ENCODE measurements around the gene ZNF296. TPM values are rescaled to one million over a fixed set of nuclear protein-coding genes. Genes with fewer than 3 reads are reported as not detected.

ZNF296 gene
- total and polyA plus RNA-seq, 2 experiments from 2014 or later, result 1.2 TPM; not detected in 1

GRCh38 chr19:45092747-45093678, 16.7 kb upstream of the ZNF296 start, which contains the start of gene PPP1R37:
Gene PPP1R37, plus strand, starts transcription at chr19:45093179. Its CDS starts 147 bp downstream, at chr19:45093326.
- H3K9me3 ChIP-seq (ENCODE audit: low read depth), result no peaks in the 10 kb centered on the region
- peak within 1 kb of the TSS; percentile 55 for H2AFZ ChIP-seq
- H3K27ac ChIP-seq, result peak within 1 kb of the TSS; percentile 99
- H3K4me1 ChIP-seq (ENCODE audit: insufficient read depth), result peaks cover 22% of the 10 kb centered on the region
- TF ChIP-seq, protein P1, sequence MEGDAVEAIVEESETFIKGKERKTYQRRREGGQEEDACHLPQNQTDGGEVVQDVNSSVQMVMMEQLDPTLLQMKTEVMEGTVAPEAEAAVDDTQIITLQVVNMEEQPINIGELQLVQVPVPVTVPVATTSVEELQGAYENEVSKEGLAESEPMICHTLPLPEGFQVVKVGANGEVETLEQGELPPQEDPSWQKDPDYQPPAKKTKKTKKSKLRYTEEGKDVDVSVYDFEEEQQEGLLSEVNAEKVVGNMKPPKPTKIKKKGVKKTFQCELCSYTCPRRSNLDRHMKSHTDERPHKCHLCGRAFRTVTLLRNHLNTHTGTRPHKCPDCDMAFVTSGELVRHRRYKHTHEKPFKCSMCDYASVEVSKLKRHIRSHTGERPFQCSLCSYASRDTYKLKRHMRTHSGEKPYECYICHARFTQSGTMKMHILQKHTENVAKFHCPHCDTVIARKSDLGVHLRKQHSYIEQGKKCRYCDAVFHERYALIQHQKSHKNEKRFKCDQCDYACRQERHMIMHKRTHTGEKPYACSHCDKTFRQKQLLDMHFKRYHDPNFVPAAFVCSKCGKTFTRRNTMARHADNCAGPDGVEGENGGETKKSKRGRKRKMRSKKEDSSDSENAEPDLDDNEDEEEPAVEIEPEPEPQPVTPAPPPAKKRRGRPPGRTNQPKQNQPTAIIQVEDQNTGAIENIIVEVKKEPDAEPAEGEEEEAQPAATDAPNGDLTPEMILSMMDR (IDR thresholded peaks at IDR 0.05; ENCODE audit: poor library complexity), result peak; percentile 22
- TF ChIP-seq EZH2phosphoT487 (IDR thresholded peaks at IDR 0.05; ENCODE audit: low read depth, severe bottlenecking, unreplicated experiment), result no peak
- WGBS (ENCODE audit: low lambda C conversion rate, missing lambda C conversion rate), result 1% methylated on average over 101 of the region's 103 CpGs
- no peaks in the 10 kb centered on the region for H3K9me2 ChIP-seq (replicated peaks; ENCODE audit: insufficient read depth)
- peak within 1 kb of the TSS; percentile 51 for H3K4me3 ChIP-seq
- peaks cover 57% of the 10 kb centered on the region for H3K79me2 ChIP-seq
- peaks cover 17% of the 10 kb centered on the region for H4K20me1 ChIP-seq (ENCODE audit: insufficient read depth, poor library complexity, severe bottlenecking)
- H3K27me3 ChIP-seq, result no peaks in the 10 kb centered on the region
- peak within 1 kb of the TSS; percentile 70 for H3K4me2 ChIP-seq
- DNase-seq (ENCODE audit: low spot score), result peak; percentile 98
- H3K36me3 ChIP-seq (replicated peaks; ENCODE audit: insufficient read depth, low read depth), result no peaks in the 10 kb centered on the region

- peak overlapping the region; percentile 99 for H3K27ac ChIP-seq
- TF ChIP-seq EZH2phosphoT487 (IDR thresholded peaks at IDR 0.05; ENCODE audit: low read depth, severe bottlenecking, unreplicated experiment) (no peak), EZH2 (IDR thresholded peaks at IDR 0.05; ENCODE audit: borderline replicate concordance) (no peak)
- TF ChIP-seq, protein P1 (IDR thresholded peaks at IDR 0.05; ENCODE audit: poor library complexity), result no peak
- no peaks in the 10 kb centered on the region for H3K9me2 ChIP-seq (replicated peaks; ENCODE audit: insufficient read depth)
- peak overlapping the region; percentile 70 for H3K4me2 ChIP-seq
- H2AFZ ChIP-seq, result peak overlapping the region; percentile 55
- peak overlapping the region; percentile 14 for H3K4me3 ChIP-seq
- WGBS (ENCODE audit: low lambda C conversion rate, missing lambda C conversion rate), result 25% methylated on average over 63 of the region's 64 CpGs
- no peaks in the 10 kb centered on the region for H3K9me3 ChIP-seq (ENCODE audit: low read depth)
- peaks cover 12% of the 10 kb centered on the region for H4K20me1 ChIP-seq (ENCODE audit: insufficient read depth, poor library complexity, severe bottlenecking)
- H3K4me1 ChIP-seq (ENCODE audit: insufficient read depth), result peaks cover 9% of the 10 kb centered on the region
- no peaks in the 10 kb centered on the region for H3K36me3 ChIP-seq (replicated peaks; ENCODE audit: insufficient read depth, low read depth)
- DNase-seq (ENCODE audit: low spot score), result peak; percentile 99
- H3K27me3 ChIP-seq, result no peaks in the 10 kb centered on the region
- peaks cover 44% of the 10 kb centered on the region for H3K79me2 ChIP-seq
These were observed 15.0 kb upstream of the ZNF296 start for GRCh38 chr19:45091031-45091923.

GRCh38 chr19:45090606-45091005, 14.3 kb upstream of the ZNF296 start:
- no peaks in the 10 kb centered on the region for H3K9me3 ChIP-seq (ENCODE audit: low read depth)
- H3K36me3 ChIP-seq (replicated peaks; ENCODE audit: insufficient read depth, low read depth), result no peaks in the 10 kb centered on the region
- H3K4me3 ChIP-seq, result no peak overlapping the region
- no peak overlapping the region for H2AFZ ChIP-seq
- H3K79me2 ChIP-seq, result peaks cover 41% of the 10 kb centered on the region
- H3K9me2 ChIP-seq (replicated peaks; ENCODE audit: insufficient read depth), result no peaks in the 10 kb centered on the region
- WGBS (ENCODE audit: low lambda C conversion rate, missing lambda C conversion rate), result 85% methylated on average over 5 of the region's 5 CpGs
- peak overlapping the region; percentile 68 for H3K4me2 ChIP-seq
- peaks cover 9% of the 10 kb centered on the region for H3K4me1 ChIP-seq (ENCODE audit: insufficient read depth)
- peak overlapping the region; percentile 67 for H3K27ac ChIP-seq
- H3K27me3 ChIP-seq, result no peaks in the 10 kb centered on the region
- H4K20me1 ChIP-seq (ENCODE audit: insufficient read depth, poor library complexity, severe bottlenecking), result peaks cover 6% of the 10 kb centered on the region
- no peak for DNase-seq (ENCODE audit: low spot score)
- TF ChIP-seq EZH2phosphoT487 (IDR thresholded peaks at IDR 0.05; ENCODE audit: low read depth, severe bottlenecking, unreplicated experiment) (no peak), EZH2 (IDR thresholded peaks at IDR 0.05; ENCODE audit: borderline replicate concordance) (no peak)
- TF ChIP-seq, protein P1 (IDR thresholded peaks at IDR 0.05; ENCODE audit: poor library complexity), result no peak
